ENCODE results near the gene RALGPS2. TPM values are rescaled to one million over a fixed set of nuclear protein-coding genes. Genes with fewer than 3 reads are reported as not detected.

RALGPS2 gene
- total and polyA plus RNA-seq, 2 of the 8 experiments (the other 6 are each of a cell fraction or from before 2014, with no cell fraction given): 6.7 to 38.0 TPM

DNA sequence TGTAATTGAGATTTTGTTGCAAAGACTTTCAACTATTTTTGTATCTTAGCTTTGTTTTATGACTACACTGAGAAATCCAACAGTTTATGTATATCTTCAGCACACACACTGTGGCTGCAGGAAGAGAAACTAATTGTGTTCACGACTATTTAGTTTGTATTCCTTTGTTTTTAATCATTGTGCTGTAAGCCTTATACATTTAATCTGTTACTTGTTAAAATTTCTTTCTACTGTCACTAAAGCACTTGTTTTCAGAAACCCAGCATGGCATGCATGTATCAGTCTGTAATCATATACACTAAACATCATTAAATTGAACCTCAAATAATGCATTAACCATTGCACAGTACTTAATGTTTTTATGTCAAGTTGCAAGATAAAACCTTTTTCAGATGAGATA is 145.2 kb downstream of the RALGPS2 start:
- Histone ChIP-seq H3K27me3 (replicated peaks in 1 of 4; ENCODE audit: control insufficient read depth in 3 of 4, extremely low read depth in 1 of 4, insufficient read depth in 3 of 4, low read length in 3 of 4) (no peaks in the 10 kb centered on the region), H3K56ac (replicated peaks; ENCODE audit: insufficient read length, low read depth, low read length) (no peak overlapping the region), H2AFZ (ENCODE audit: low read length) (no peak overlapping the region), H2BK120ac (replicated peaks; ENCODE audit: low read depth, low read length) (no peak overlapping the region), H3K4me3 (ENCODE audit: extremely low read depth in 1 of 4, insufficient read depth in 2 of 4, low read depth in 3 of 4, low read length in 4 of 4) (no peak overlapping the region), H3K79me2 (ENCODE audit: control insufficient read depth in 1 of 2, insufficient read depth in 2 of 2, low read length in 2 of 2) (no peaks in the 10 kb centered on the region), H2BK15ac (ENCODE audit: low read length) (no peak overlapping the region), H3K23me2 (ENCODE audit: low read depth, low read length) (no peaks in the 10 kb centered on the region), H2BK12ac (ENCODE audit: low read depth, low read length) (no peak overlapping the region), H3K4me2 (ENCODE audit: insufficient read depth in 1 of 2, low read depth in 2 of 2, low read length in 2 of 2) (no peak overlapping the region), H4K5ac (ENCODE audit: insufficient read length, low read depth, low read length) (no peak overlapping the region), H4K20me1 (replicated peaks in 1 of 2; ENCODE audit: control insufficient read depth in 1 of 2, insufficient read depth in 2 of 2, low read length in 2 of 2) (no peaks in the 10 kb centered on the region), H3K79me1 (ENCODE audit: low read depth, low read length) (no peaks in the 10 kb centered on the region), H3K36me3 (ENCODE audit: control insufficient read depth in 2 of 4, insufficient read depth in 4 of 4, low read length in 3 of 4) (no peaks in the 10 kb centered on the region), H3K9ac (replicated peaks in 1 of 4; ENCODE audit: extremely low read depth in 1 of 4, low read depth in 3 of 4, low read length in 3 of 4) (no peak overlapping the region), H2BK5ac (ENCODE audit: low read depth, low read length) (no peak overlapping the region), H3K23ac (ENCODE audit: insufficient read length) (no peak overlapping the region), H4K8ac (ENCODE audit: extremely low read depth, insufficient read depth, low read length) (no peak overlapping the region), H3K4ac (replicated peaks; ENCODE audit: insufficient read length, low read depth, low read length) (no peak overlapping the region), H3K14ac (ENCODE audit: insufficient read length) (no peak overlapping the region), H2AK5ac (ENCODE audit: low read depth, low read length) (no peak overlapping the region), H3K9me3 (ENCODE audit: insufficient read depth in 2 of 2, low read depth in 1 of 2, low read length in 1 of 2) (no peaks in the 10 kb centered on the region), H3K4me1 (replicated peaks in 1 of 4; ENCODE audit: control insufficient read depth in 3 of 4, insufficient read depth in 4 of 4, low read length in 3 of 4) (peaks cover 0 to 6% (median 2%) of the 10 kb centered on the region in 4 experiments; a peak in 2 of 7 replicates), H3K27ac (ENCODE audit: low read depth, low read length) (no peak overlapping the region), H4K91ac (replicated peaks; ENCODE audit: insufficient read length, low read length) (no peak overlapping the region), H3K18ac (ENCODE audit: extremely low read depth, low read length) (no peak overlapping the region), H2BK20ac (ENCODE audit: low read length) (no peak overlapping the region)
- ChIA-PET CTCF (ENCODE audit: partially characterized antibody) (interaction anchor here (1.1 to 2.1 kb wide), 3 partner anchors 102 to 327 kb away, joined by 4 to 6 read pairs (median 4); no protein-coding TSS in a partner anchor), POLR2A (ENCODE audit: partially characterized antibody) (no interaction called here)
- TF ChIP-seq NANOG (IDR thresholded peaks at IDR 0.05; ENCODE audit: insufficient read depth, low read depth, low read length, poor library complexity, severe bottlenecking) (no peak), TCF12 (IDR thresholded peaks at IDR 0.05; ENCODE audit: low read depth, low read length) (no peak), SP4 (IDR thresholded peaks at IDR 0.05; ENCODE audit: low read length) (no peak), SIX5 (IDR thresholded peaks at IDR 0.05; ENCODE audit: low read depth, low read length) (no peak), RNF2 (IDR thresholded peaks at IDR 0.05; ENCODE audit: borderline replicate concordance, low read depth, low read length, missing control alignments, poor library complexity, severe bottlenecking) (no peak), RAD21 (IDR thresholded peaks at IDR 0.05 in 1 of 2, conservative IDR thresholded peaks at IDR 0.05 in 1 of 2; ENCODE audit: low read depth in 2 of 2, low read length in 2 of 2) (no peak), HDAC6 (IDR thresholded peaks at IDR 0.05; ENCODE audit: low read depth, low read length) (no peak)
- WGBS, 2 experiments (ENCODE audit: extremely low coverage in 1 of 2, insufficient coverage in 1 of 2, insufficient read length in 1 of 2, insufficient replicate concordance in 2 of 2, low coverage in 1 of 2, low lambda C conversion rate in 2 of 2, missing lambda C conversion rate in 1 of 2): 54% methylated on average over 1 of the region's 1 CpG; no CpG with 5 or more reads in 1 of the 2 experiments
- no peak for FAIRE-seq
- no peak for DNase-seq (ENCODE audit: low read depth in 1 of 2, low spot score in 2 of 2)
